PC-3 (cell line): ENCODE measurements around the gene KNCN.

Source experiments
- CTCF ChIP-seq: fragments of 300-600 bp; sonication (generic); conservative IDR thresholded peaks from 2 replicates; pipeline ENCODE4 v1.5.1; 2017; ENCODE audit warnings: antibody characterized with exemption, low read depth, mild to moderate bottlenecking, low read length
- EZH2phosphoT487 ChIP-seq: fragments of 300-600 bp; sonication (generic); IDR thresholded peaks from 2 replicates; pipeline ENCODE4 v1.6.1; 2018; ENCODE audit warnings: mild to moderate bottlenecking, antibody characterized with exemption, low read length, borderline replicate concordance

- TF ChIP-seq CTCF (no peak), EZH2phosphoT487 (no peak)
Measured at GRCh38 chr1:46595127-46595526, 43.7 kb upstream of the KNCN start.
